SH-SY5Y (cell line): ENCODE data around the gene ILKAP.

Source experiments
- GATA2 ChIP-seq: IDR thresholded peaks from 2 replicates; pipeline ENCODE4 v1.6.1; 2011; ENCODE audit warnings: mild to moderate bottlenecking, low read depth, low read length
- GATA3 ChIP-seq: IDR thresholded peaks from 2 replicates; pipeline ENCODE4 v1.6.1; 2011; ENCODE audit warnings: low read depth, mild to moderate bottlenecking, low read length, moderate library complexity

GRCh38 chr2:238168196-238169047 lies 35.1 kb downstream of the ILKAP start:
- no peak for TF ChIP-seq GATA3
- TF ChIP-seq GATA2: no peak
